HepG2 (cell line): ENCODE data around the gene KATNA1. TPM values are rescaled to one million over a fixed set of nuclear protein-coding genes. Genes with fewer than 3 reads are reported as not detected.

Experiments
- AHDC1 ChIP-seq: sonication (generic); formaldehyde crosslinking; IDR thresholded peaks from 2 replicates; pipeline ENCODE4 v1.5.1; 2020; ENCODE audit warnings: mild to moderate bottlenecking, missing genetic modification reagents, borderline replicate concordance
- ARHGAP35 ChIP-seq: sonication (generic); formaldehyde crosslinking; IDR thresholded peaks from 2 replicates; pipeline ENCODE4 v1.9.0; 2022; ENCODE audit warnings: mild to moderate bottlenecking, inconsistent platforms, moderate library complexity, missing genetic modification reagents, borderline replicate concordance
- CREB1 ChIP-seq, 2 experiments: fragments of 450-650 bp in 1 of 2; IDR thresholded peaks; 2 replicates each; pipeline ENCODE4 v1.6.1; 2016 to 2017; ENCODE audit warnings: control low read depth in 1 of 2, mild to moderate bottlenecking in 1 of 2, missing compliant biosample characterization in 1 of 2, missing genetic modification characterization in 1 of 2
- DRAP1 ChIP-seq: IDR thresholded peaks from 2 replicates; pipeline ENCODE4 v1.6.1; 2016; ENCODE audit warnings: missing genetic modification reagents, missing compliant biosample characterization
- GMEB1 ChIP-seq: sonication (generic); formaldehyde crosslinking; IDR thresholded peaks from 2 replicates; pipeline ENCODE4 v1.5.1; 2020; ENCODE audit warnings: missing genetic modification reagents, mild to moderate bottlenecking, borderline replicate concordance
- HMGA1 ChIP-seq: sonication (generic); formaldehyde crosslinking; conservative IDR thresholded peaks from 2 replicates; pipeline ENCODE4 v1.4.0; 2020; ENCODE audit warnings: missing genetic modification reagents
- NFKBIZ ChIP-seq: IDR thresholded peaks from 2 replicates; pipeline ENCODE4 v1.6.1; 2018; ENCODE audit warnings: missing genetic modification reagents, missing compliant biosample characterization
- PHF20 ChIP-seq: sonication (generic); formaldehyde crosslinking; IDR thresholded peaks from 2 replicates; pipeline ENCODE4 v1.5.0; 2020; ENCODE audit warnings: mild to moderate bottlenecking, missing genetic modification reagents
- RBM39 ChIP-seq: fragments of 200-400 bp; formaldehyde crosslinking; IDR thresholded peaks from one replicate; pipeline ENCODE4 v1.6.1; 2018; ENCODE audit warnings: antibody characterized with exemption, mild to moderate bottlenecking, low read depth, low read length; ENCODE audit not compliant: poor library complexity, severe bottlenecking
- SAFB2 ChIP-seq: sonication (generic); formaldehyde crosslinking; IDR thresholded peaks from 2 replicates; pipeline ENCODE4 v1.5.1; 2020; ENCODE audit warnings: missing genetic modification reagents, low read depth, mild to moderate bottlenecking, borderline replicate concordance
- SIX1 ChIP-seq: sonication (generic); formaldehyde crosslinking; IDR thresholded peaks from 2 replicates; pipeline ENCODE4 v1.4.0; 2020; ENCODE audit warnings: missing genetic modification reagents, borderline replicate concordance
- SMAD9 ChIP-seq: sonication (generic); formaldehyde crosslinking; IDR thresholded peaks from 2 replicates; pipeline ENCODE4 v1.5.1; 2020; ENCODE audit warnings: mild to moderate bottlenecking, missing genetic modification reagents
- ZNF101 ChIP-seq: sonication (generic); formaldehyde crosslinking; IDR thresholded peaks from 2 replicates; pipeline ENCODE4 v1.4.0; 2020; ENCODE audit warnings: mild to moderate bottlenecking, low read depth, missing genetic modification reagents, borderline replicate concordance
- ZNF350 ChIP-seq: sonication (generic); formaldehyde crosslinking; IDR thresholded peaks from 2 replicates; pipeline ENCODE4 v1.4.0; 2020; ENCODE audit warnings: mild to moderate bottlenecking, low read depth, missing genetic modification reagents, borderline replicate concordance
- ZNF639 ChIP-seq: conservative IDR thresholded peaks from 2 replicates; pipeline ENCODE4 v1.6.1; 2018; ENCODE audit warnings: missing genetic modification reagents
- ZNF768 ChIP-seq: sonication (generic); formaldehyde crosslinking; IDR thresholded peaks from 2 replicates; pipeline ENCODE4 v1.4.0; 2020; ENCODE audit warnings: missing genetic modification reagents
- ZNF777 ChIP-seq: sonication (generic); formaldehyde crosslinking; IDR thresholded peaks from 2 replicates; pipeline ENCODE4 v1.4.0; 2020; ENCODE audit warnings: missing genetic modification reagents
- polyA plus RNA-seq, 8 experiments: library from polyadenylated mRNA; depleted of rRNA in 3 of 8; stranded (reverse) in 7 of 8; unstranded in 1 of 8; fragments of >200 nt; fragmentation: Illumina TruSeq in 4 of 8; extraction: Trizol in 4 of 8; gene quantifications; 2 replicates each; pipeline versions ENCODE4 v1.2.1 to v1.2.3, GENCODE V29; 2011 to 2016; ENCODE audit warnings: low read depth in 4 of 8, missing spikeins in 1 of 8, mixed read lengths in 1 of 8; ENCODE audit not compliant: insufficient read depth in 1 of 8
- total RNA-seq, 5 experiments: library from RNA; depleted of rRNA; stranded (reverse); fragments of >200 nt; fragmentation: Illumina TruSeq; extraction: Trizol; gene quantifications; 2 replicates each; pipeline ENCODE4 v1.2.3, GENCODE V29; 2016; ENCODE audit warnings: low read depth in 1 of 5

The KATNA1 gene
- total and polyA plus RNA-seq, 2 of the 13 experiments (the other 11 are each of a cell fraction or from before 2014, with no cell fraction given): 14.8 to 25.3 TPM

- TF ChIP-seq GMEB1 (CRISPR knock-in tag): no peak; the same call in 1 of the 2 replicates
- no peak for TF ChIP-seq PHF20
- TF ChIP-seq SAFB2 (CRISPR knock-in tag): no peak
- TF ChIP-seq DRAP1 (CRISPR knock-in tag): no peak; the same call in 1 of the 2 replicates
- 0 out of 2 replicates have a peak, but pooled peaks have one; percentile 21 for TF ChIP-seq SIX1 (CRISPR knock-in tag)
- no peak for TF ChIP-seq ARHGAP35 (CRISPR knock-in tag)
- no peak for TF ChIP-seq RBM39
- no peak for TF ChIP-seq NFKBIZ (CRISPR knock-in tag)
- TF ChIP-seq ZNF777 (CRISPR knock-in tag): no peak
- TF ChIP-seq ZNF639 (CRISPR knock-in tag): 0 out of 2 replicates have a peak, but pooled peaks have one; percentile 41
- TF ChIP-seq AHDC1 (CRISPR knock-in tag): no peak; the same call in 1 of the 2 replicates
- no peak for TF ChIP-seq SMAD9 (CRISPR knock-in tag)
- TF ChIP-seq ZNF350: peak; percentile 63; the same call in 1 of the 2 replicates
- no peak for TF ChIP-seq CREB1 (IDR thresholded peaks at IDR 0.05)
- no peak for TF ChIP-seq CREB1 (CRISPR knock-in tag; IDR thresholded peaks at IDR 0.05)
- no peak for TF ChIP-seq HMGA1 (CRISPR knock-in tag)
- TF ChIP-seq ZNF101: no peak
- no peak for TF ChIP-seq ZNF768 (CRISPR knock-in tag)
Observed at GRCh38 chr6:149565527-149566409, 82.7 kb downstream of the KATNA1 start, which contains the start of gene GINM1 (continued).
